IPS DF 6.9 (cell line): ENCODE data around the gene ZSWIM6.
"Not testable (repeated sequence)": the region's sequence is repeated elsewhere in the genome, so short reads cannot be mapped to it uniquely, and the experiment has no call there.

Source experiments
- DNase-seq: peaks from one replicate; pipeline ENCODE4 v3.0.0-alpha.2; 2013; ENCODE audit warnings: low read depth, low spot score
- H3K27ac ChIP-seq: one replicate; pipeline ENCODE4 v1.5.1; 2013; ENCODE audit warnings: low read length, control low read depth
- H3K27me3 ChIP-seq: 2 replicates; pipeline ENCODE4 v1.6.1; 2013; ENCODE audit warnings: mild to moderate bottlenecking, low read length; ENCODE audit not compliant: control insufficient read depth, insufficient read depth
- H3K36me3 ChIP-seq: 2 replicates; pipeline ENCODE4 v1.6.1; 2013; ENCODE audit warnings: low read length; ENCODE audit not compliant: control insufficient read depth, insufficient read depth
- H3K4me1 ChIP-seq: 2 replicates; pipeline ENCODE4 v1.6.1; 2013; ENCODE audit warnings: low read length; ENCODE audit not compliant: control insufficient read depth, insufficient read depth
- H3K4me3 ChIP-seq: 2 replicates; pipeline ENCODE4 v1.5.1; 2013; ENCODE audit warnings: mild to moderate bottlenecking, low read length
- H3K9me3 ChIP-seq: 2 replicates; pipeline ENCODE4 v1.6.1; 2013; ENCODE audit warnings: low read length, inconsistent platforms; ENCODE audit not compliant: control insufficient read depth, insufficient read depth
- WGBS: extraction: QIAGEN DNeasy Blood & Tissue Kit; methylation state at CpG from one replicate; pipeline ENCODE4 v1.1.7; 2013; ENCODE audit warnings: mixed read lengths, missing lambda C conversion rate; ENCODE audit not compliant: insufficient read length, insufficient coverage; 5-methylcytosine and 5-hydroxymethylcytosine counted together

Gene ZSWIM6

GRCh38 chr5:61394793-61395192 is 62.7 kb downstream of the ZSWIM6 start:
- WGBS = no CpG with 5 or more reads among the region's 2 CpGs

GRCh38 chr5:61397238-61397637 is 65.2 kb downstream of the ZSWIM6 start:
- no CpG with 5 or more reads among the region's 1 CpG for WGBS
- DNase-seq = no peak
- H3K27me3 ChIP-seq = no peaks in the 10 kb centered on the region
- H3K27ac ChIP-seq = no peak overlapping the region
- no peaks in the 10 kb centered on the region for H3K9me3 ChIP-seq
- H3K4me1 ChIP-seq = no peaks in the 10 kb centered on the region
- H3K4me3 ChIP-seq = no peak overlapping the region
- H3K36me3 ChIP-seq = no peaks in the 10 kb centered on the region

More at GRCh38 chr5:61394793-61395192, 62.7 kb downstream of the ZSWIM6 start:
- Histone ChIP-seq H3K36me3 (no peaks in the 10 kb centered on the region), H3K9me3 (no peaks in the 10 kb centered on the region), H3K27ac (no peak overlapping the region), H3K27me3 (no peaks in the 10 kb centered on the region), H3K4me3 (no peak overlapping the region), H3K4me1 (no peaks in the 10 kb centered on the region)
- no peak for DNase-seq

GRCh38 chr5:61397937-61398336 is 65.9 kb downstream of the ZSWIM6 start:
- DNase-seq = no peak
- no peaks in the 10 kb centered on the region for H3K36me3 ChIP-seq
- H3K27me3 ChIP-seq = no peaks in the 10 kb centered on the region
- H3K4me1 ChIP-seq = no peaks in the 10 kb centered on the region
- H3K4me3 ChIP-seq = no peak overlapping the region
- no peak overlapping the region for H3K27ac ChIP-seq
- no CpG with 5 or more reads among the region's 2 CpGs for WGBS
- no peaks in the 10 kb centered on the region for H3K9me3 ChIP-seq

- DNase-seq = no peak
- no peak overlapping the region for H3K27ac ChIP-seq
- no peaks in the 10 kb centered on the region for H3K36me3 ChIP-seq
- no peak overlapping the region for H3K4me3 ChIP-seq
- H3K4me1 ChIP-seq = no peaks in the 10 kb centered on the region
- H3K27me3 ChIP-seq = no peaks in the 10 kb centered on the region
- WGBS = no CpG with 5 or more reads among the region's 4 CpGs
- no peaks in the 10 kb centered on the region for H3K9me3 ChIP-seq
Measured at GRCh38 chr5:61398440-61398839, 66.4 kb downstream of the ZSWIM6 start.

- H3K36me3 ChIP-seq = no peaks in the 10 kb centered on the region
- no peak for DNase-seq
- H3K9me3 ChIP-seq = no peaks in the 10 kb centered on the region
- no peaks in the 10 kb centered on the region for H3K27me3 ChIP-seq
- H3K4me1 ChIP-seq = no peaks in the 10 kb centered on the region
- WGBS = no CpG with 5 or more reads among the region's 5 CpGs
- no peak overlapping the region for H3K27ac ChIP-seq
- H3K4me3 ChIP-seq = no peak overlapping the region
Measured at GRCh38 chr5:61399679-61400078, 67.6 kb downstream of the ZSWIM6 start.

GRCh38 chr5:61401726-61402125 is 69.7 kb downstream of the ZSWIM6 start:
- H3K27me3 ChIP-seq = no peaks in the 10 kb centered on the region
- DNase-seq = no peak
- no peak overlapping the region for H3K4me3 ChIP-seq
- no peaks in the 10 kb centered on the region for H3K4me1 ChIP-seq
- H3K9me3 ChIP-seq = no peaks in the 10 kb centered on the region
- H3K36me3 ChIP-seq = no peaks in the 10 kb centered on the region
- no peak overlapping the region for H3K27ac ChIP-seq

- no peak overlapping the region for H3K27ac ChIP-seq
Measured at GRCh38 chr5:61402244-61402823, 70.3 kb downstream of the ZSWIM6 start.

GRCh38 chr5:61402970-61403900 is 71.2 kb downstream of the ZSWIM6 start:
- H3K27ac ChIP-seq = no peak overlapping the region
- no CpG with 5 or more reads among the region's 4 CpGs for WGBS
- no peaks in the 10 kb centered on the region for H3K4me1 ChIP-seq

More at GRCh38 chr5:61402244-61402823, 70.3 kb downstream of the ZSWIM6 start:
- Histone ChIP-seq H3K4me1 (no peaks in the 10 kb centered on the region), H3K36me3 (no peaks in the 10 kb centered on the region), H3K4me3 (no peak overlapping the region), H3K27me3 (no peaks in the 10 kb centered on the region), H3K9me3 (no peaks in the 10 kb centered on the region)
- no peak for DNase-seq

GRCh38 chr5:61405511-61406295 is 73.6 kb downstream of the ZSWIM6 start:
- H3K4me3 ChIP-seq = no peak overlapping the region
- no peaks in the 10 kb centered on the region for H3K27me3 ChIP-seq
- H3K36me3 ChIP-seq = no peaks in the 10 kb centered on the region
- H3K4me1 ChIP-seq = peaks cover 2% of the 10 kb centered on the region; the same call in 1 of the 2 replicates
- no peaks in the 10 kb centered on the region for H3K9me3 ChIP-seq
- DNase-seq = no peak
- H3K27ac ChIP-seq = no peak overlapping the region

More at GRCh38 chr5:61402970-61403900, 71.2 kb downstream of the ZSWIM6 start:
- Histone ChIP-seq H3K4me3 (no peak overlapping the region), H3K27me3 (no peaks in the 10 kb centered on the region), H3K9me3 (no peaks in the 10 kb centered on the region), H3K36me3 (no peaks in the 10 kb centered on the region)
- no peak for DNase-seq

GRCh38 chr5:61406497-61406896 is 74.4 kb downstream of the ZSWIM6 start:
- WGBS = no CpG with 5 or more reads among the region's 4 CpGs
- H3K27ac ChIP-seq, H3K9me3 ChIP-seq, H3K4me1 ChIP-seq, H3K36me3 ChIP-seq, DNase-seq, H3K27me3 ChIP-seq, H3K4me3 ChIP-seq: not testable (repeated sequence)
